Activated naive CD4-positive, alpha-beta T cell treated with anti-CD3 and anti-CD28 coated beads, Interleukin-2, amount 10 ng/mL, durations not matched to agents 7 days and 5 days (primary cell): Measurements from ENCODE around the gene FGFR1OP2.
"Not testable (repeated sequence)": the region's sequence is repeated elsewhere in the genome, so short reads cannot be mapped to it uniquely, and the experiment has no call there.

ENCODE experiments used
- CTCF ChIA-PET: fragments of 350-600 bp; sonication (Branson Sonifier 250); formaldehyde crosslinking; loops from one replicate; lab custom pipeline; 2021; ENCODE audit warnings: antibody characterized with exemption; lab: Charles Lee
- DNase-seq: peaks from one replicate; pipeline ENCODE4 v3.0.0-alpha.2; 2020
- H3K27ac Mint-ChIP-seq: one replicate; pipeline ENCODE4 v1.8.0; 2021; ENCODE audit warnings: mild to moderate bottlenecking, moderate library complexity, mixed read lengths
- H3K27me3 Mint-ChIP-seq: one replicate; pipeline ENCODE4 v1.8.0; 2021; ENCODE audit warnings: mild to moderate bottlenecking, mixed read lengths
- H3K36me3 Mint-ChIP-seq: one replicate; pipeline ENCODE4 v1.8.0; 2021; ENCODE audit warnings: mixed read lengths
- H3K4me1 Mint-ChIP-seq: one replicate; pipeline ENCODE4 v1.8.0; 2021; ENCODE audit warnings: mixed read lengths
- H3K4me3 Mint-ChIP-seq: one replicate; pipeline ENCODE4 v1.8.0; 2021; ENCODE audit warnings: mild to moderate bottlenecking, moderate library complexity, mixed read lengths
- H3K9me3 Mint-ChIP-seq: one replicate; pipeline ENCODE4 v1.8.0; 2021; ENCODE audit warnings: mixed read lengths

The FGFR1OP2 gene

DNA sequence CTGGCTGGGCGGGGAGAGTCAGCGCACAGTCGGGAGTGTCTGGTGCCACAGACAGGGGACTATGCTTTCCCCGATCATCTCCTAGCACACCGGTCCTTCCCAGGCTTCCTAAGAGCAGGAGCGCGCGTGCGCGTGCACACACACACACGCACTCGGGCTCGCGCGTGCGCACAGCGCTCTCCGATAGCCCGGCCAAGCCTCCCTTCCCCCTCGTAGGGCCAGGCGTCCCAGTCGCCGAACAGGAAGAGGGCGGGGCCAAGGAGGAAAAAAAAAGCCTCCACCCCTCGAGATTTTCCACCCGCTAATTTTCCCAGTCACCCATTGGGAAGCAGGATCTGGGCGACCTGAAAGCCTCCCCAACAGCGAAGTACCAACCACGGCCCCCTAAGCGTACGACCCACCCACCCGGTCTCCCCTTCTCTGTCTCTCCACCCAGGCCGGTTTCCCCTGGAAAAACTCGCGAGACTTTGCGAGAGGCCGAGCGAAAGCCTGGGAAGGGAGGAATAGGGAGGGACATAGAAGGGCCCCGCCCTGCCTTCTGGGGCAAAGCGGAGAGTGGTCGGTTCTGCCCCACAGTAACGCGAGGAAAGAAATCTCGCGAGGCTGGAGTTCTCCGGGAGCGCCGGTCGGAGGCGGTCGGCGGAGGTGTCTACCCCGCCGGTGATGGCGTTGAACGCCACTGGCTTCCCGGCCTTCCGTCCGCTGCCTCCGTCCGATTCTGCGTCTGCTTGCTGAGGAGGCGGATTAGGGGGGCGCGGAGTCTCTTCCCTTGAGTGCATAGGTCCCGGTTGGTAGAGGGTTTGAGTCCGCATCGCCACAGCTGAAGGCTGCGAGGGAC is at the start of gene FGFR1OP2, which contains the start of gene INTS13:
Gene FGFR1OP2 (plus strand): TSS at position 608 of the 838 bp plus-strand sequence. CDS start 15,689 bp downstream, outside the sequence.
Gene INTS13 (minus strand): TSS at position 119 of the 838 bp plus-strand sequence. CDS start 1,178 bp downstream, outside the sequence.
- Mint-ChIP-seq H3K4me1 (peaks cover 53% of the 10 kb centered on the region), H3K4me3 (peak within 1 kb of the TSS; percentile 89), H3K36me3 (peaks cover 34% of the 10 kb centered on the region), H3K27ac (peak within 1 kb of the TSS; percentile 99), H3K27me3 (no peaks in the 10 kb centered on the region), H3K9me3 (no peaks in the 10 kb centered on the region)
- CTCF ChIA-PET, result interaction anchor here (0.6 to 1.2 kb wide), 3 partner anchors 53 to 108 kb away, joined by 3 read pairs; no protein-coding TSS in a partner anchor
- peak; percentile 99 for DNase-seq

DNA sequence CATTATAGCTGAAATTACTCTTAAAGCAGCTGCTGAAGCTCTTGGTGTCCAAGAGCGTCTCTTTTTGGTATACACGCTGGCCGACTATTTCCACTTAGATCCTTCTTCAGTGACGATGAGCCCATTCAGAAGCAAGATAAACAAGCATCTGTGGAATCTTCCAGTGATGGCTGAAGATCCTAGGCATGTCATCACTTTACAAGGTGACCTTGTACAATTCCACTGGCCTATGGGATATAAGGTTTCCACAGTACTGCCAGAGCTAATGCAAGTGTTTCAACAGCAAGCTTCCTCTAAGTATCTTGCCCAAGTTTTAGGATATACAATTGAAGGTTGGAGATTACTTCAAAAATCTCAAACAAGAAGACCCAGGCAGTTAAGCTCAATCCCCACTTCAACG is 47.5 kb upstream of the FGFR1OP2 start:
- Mint-ChIP-seq H3K36me3 (peaks cover 6% of the 10 kb centered on the region), H3K4me1 (no peaks in the 10 kb centered on the region), H3K27me3 (no peaks in the 10 kb centered on the region), H3K27ac (no peak overlapping the region), H3K4me3 (no peak overlapping the region), H3K9me3 (no peaks in the 10 kb centered on the region)
- DNase-seq, result no peak
- CTCF ChIA-PET, result interaction anchor here (0.9 to 1.3 kb wide), 3 partner anchors 9 to 123 kb away, joined by 3 to 4 read pairs (median 4); partner anchors contain the start of gene TM7SF3

DNA sequence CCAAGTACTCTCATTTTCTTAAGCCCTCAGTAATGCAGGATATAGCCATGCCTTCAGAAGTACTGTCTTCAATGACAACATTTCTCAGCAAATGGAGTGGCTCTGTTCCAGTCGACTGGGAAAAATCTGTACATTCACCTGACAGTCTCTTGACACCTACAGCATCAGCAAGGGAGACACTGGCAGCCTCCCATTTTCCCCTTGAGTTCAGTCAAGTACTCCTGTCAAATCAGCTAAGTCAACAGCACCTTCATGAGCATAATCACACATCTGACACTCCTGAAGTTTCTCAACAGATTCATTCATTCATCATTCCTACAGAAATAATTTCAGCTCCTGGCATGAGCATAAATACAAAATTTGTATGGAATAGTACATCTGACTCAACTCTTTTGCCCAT is 46.6 kb upstream of the FGFR1OP2 start:
- CTCF ChIA-PET, result no interaction called here
- Mint-ChIP-seq H3K4me1 (no peaks in the 10 kb centered on the region), H3K4me3 (no peak overlapping the region), H3K27me3 (no peaks in the 10 kb centered on the region), H3K9me3 (no peaks in the 10 kb centered on the region), H3K27ac (no peak overlapping the region), H3K36me3 (peaks cover 6% of the 10 kb centered on the region)
- DNase-seq, result no peak

DNA sequence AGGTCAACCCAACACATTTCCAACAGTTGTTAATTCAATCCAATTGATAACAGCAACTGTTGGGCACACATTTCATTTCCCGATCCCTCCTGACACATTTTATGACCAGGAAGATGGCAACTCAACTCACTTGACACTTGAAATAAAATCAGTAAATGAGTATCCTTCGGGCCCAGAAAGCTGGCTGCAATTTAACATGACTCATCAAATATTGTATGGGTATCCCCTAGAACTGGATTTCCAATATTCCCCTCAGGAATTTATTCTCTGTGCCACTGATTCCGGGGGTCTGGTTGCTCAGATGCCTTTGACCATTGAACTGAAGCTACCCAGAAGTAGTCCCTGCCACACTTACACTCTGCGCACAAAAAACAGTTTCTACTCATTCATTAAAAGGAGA is 42.6 kb upstream of the FGFR1OP2 start:
- Mint-ChIP-seq H3K36me3 (peaks cover 23% of the 10 kb centered on the region), H3K4me3 (no peak overlapping the region), H3K9me3 (no peaks in the 10 kb centered on the region), H3K4me1 (no peaks in the 10 kb centered on the region), H3K27ac (no peak overlapping the region), H3K27me3 (no peaks in the 10 kb centered on the region)
- DNase-seq, result no peak
- CTCF ChIA-PET, result interaction anchor here (3.0 kb wide), 1 partner anchor 10 kb away, joined by 9 read pairs; no protein-coding TSS in a partner anchor

DNA sequence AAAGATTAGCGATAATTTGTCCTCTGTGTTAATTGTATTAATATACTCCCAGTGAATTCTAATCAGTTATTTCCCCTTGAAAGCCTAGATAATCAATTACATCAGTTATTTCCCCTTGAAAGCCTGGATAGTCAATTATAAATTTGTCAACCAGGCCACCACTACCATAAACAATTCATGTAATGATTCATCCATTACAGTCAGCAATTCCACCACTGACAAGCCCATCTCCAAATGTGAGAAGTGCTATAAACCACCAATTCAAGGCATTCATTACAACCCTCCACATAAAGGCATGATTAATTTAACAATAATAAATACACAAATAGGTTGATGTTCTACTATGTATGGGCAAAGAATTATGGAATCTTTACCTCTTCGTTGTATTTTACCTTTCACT is 41.4 kb upstream of the FGFR1OP2 start:
- H3K27ac Mint-ChIP-seq, result no peak overlapping the region
- no peaks in the 10 kb centered on the region for H3K9me3 Mint-ChIP-seq
- no peaks in the 10 kb centered on the region for H3K27me3 Mint-ChIP-seq
- no peaks in the 10 kb centered on the region for H3K4me1 Mint-ChIP-seq
- peaks cover 35% of the 10 kb centered on the region for H3K36me3 Mint-ChIP-seq
- H3K4me3 Mint-ChIP-seq, result no peak overlapping the region
- CTCF ChIA-PET, result interaction anchor here (2.4 to 3.0 kb wide), 2 partner anchors 8 to 11 kb away, joined by 9 read pairs; no protein-coding TSS in a partner anchor
- no peak for DNase-seq

DNA sequence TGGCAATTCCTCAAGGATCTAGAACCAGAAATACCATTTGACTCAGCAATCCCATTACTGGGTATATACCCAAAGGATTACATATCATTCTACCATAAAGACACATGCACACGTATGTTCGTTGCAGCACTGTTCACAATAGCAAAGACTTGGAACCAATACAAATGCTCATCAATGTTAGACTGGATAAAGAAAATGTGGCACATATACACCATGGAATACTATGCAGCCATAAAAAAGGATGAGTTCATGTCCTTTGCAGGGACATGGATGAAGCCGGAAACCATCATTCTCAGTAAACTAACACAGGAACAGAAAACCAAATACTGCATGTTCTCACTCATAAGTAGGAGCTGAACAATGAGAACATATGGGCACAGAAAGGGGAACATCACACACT is 34.9 kb upstream of the FGFR1OP2 start:
- H3K4me1 Mint-ChIP-seq, H3K27ac Mint-ChIP-seq, H3K4me3 Mint-ChIP-seq, DNase-seq, H3K27me3 Mint-ChIP-seq: not testable (repeated sequence)
- CTCF ChIA-PET, result interaction anchor here (0.7 to 1.4 kb wide), 2 partner anchors 18 to 143 kb away, joined by 3 read pairs; no protein-coding TSS in a partner anchor
- Mint-ChIP-seq H3K9me3 (peaks cover 13% of the 10 kb centered on the region), H3K36me3 (peaks cover 78% of the 10 kb centered on the region)

DNA sequence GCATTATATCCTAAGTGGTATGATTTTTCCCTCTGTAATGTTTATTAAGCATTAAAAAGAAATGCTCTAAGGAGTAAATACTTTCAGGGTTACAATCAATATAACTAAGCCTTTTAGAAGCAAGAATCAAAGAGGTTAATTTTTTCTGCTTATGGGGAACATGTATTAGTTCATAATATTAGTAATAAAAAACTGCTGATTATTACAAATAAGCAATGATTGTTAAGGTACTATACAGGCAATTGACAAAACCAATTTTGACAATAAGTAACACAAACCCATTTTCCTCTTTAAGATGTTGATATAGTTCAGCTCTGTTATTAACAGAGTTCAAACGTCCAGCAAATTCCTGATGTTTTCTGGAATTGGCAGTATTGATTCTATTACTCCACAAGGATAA is 32.2 kb upstream of the FGFR1OP2 start:
- DNase-seq, result no peak
- Mint-ChIP-seq H3K9me3 (peaks cover 13% of the 10 kb centered on the region), H3K4me1 (peaks cover 5% of the 10 kb centered on the region), H3K27ac (no peak overlapping the region), H3K27me3 (no peaks in the 10 kb centered on the region), H3K36me3 (peaks cover 73% of the 10 kb centered on the region), H3K4me3 (no peak overlapping the region)
- CTCF ChIA-PET, result no interaction called here

DNA sequence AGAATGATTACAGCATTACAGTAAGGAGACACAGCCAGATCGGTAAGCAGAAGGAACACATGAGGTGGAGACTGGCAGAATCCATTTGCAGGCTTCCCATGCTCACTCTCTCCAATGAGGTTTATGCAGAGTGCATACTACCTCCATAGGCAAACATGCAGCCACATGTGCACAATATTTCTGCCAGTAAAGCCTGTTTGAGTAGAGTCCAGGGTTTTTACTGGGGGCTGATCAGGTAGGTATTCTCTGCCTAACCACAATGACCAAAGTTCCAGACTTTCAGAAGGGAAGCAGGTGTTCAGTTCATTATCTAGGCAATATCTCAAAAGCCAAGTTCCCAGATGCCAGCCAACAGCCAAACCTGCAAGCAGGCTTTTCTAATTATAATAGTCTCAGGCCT is 31.6 kb upstream of the FGFR1OP2 start:
- H3K27me3 Mint-ChIP-seq, result no peaks in the 10 kb centered on the region
- CTCF ChIA-PET, result no interaction called here
- no peak overlapping the region for H3K27ac Mint-ChIP-seq
- no peak overlapping the region for H3K4me3 Mint-ChIP-seq
- H3K36me3 Mint-ChIP-seq, result peaks cover 71% of the 10 kb centered on the region
- DNase-seq, result no peak
- peaks cover 5% of the 10 kb centered on the region for H3K4me1 Mint-ChIP-seq
- H3K9me3 Mint-ChIP-seq, result peaks cover 13% of the 10 kb centered on the region

DNA sequence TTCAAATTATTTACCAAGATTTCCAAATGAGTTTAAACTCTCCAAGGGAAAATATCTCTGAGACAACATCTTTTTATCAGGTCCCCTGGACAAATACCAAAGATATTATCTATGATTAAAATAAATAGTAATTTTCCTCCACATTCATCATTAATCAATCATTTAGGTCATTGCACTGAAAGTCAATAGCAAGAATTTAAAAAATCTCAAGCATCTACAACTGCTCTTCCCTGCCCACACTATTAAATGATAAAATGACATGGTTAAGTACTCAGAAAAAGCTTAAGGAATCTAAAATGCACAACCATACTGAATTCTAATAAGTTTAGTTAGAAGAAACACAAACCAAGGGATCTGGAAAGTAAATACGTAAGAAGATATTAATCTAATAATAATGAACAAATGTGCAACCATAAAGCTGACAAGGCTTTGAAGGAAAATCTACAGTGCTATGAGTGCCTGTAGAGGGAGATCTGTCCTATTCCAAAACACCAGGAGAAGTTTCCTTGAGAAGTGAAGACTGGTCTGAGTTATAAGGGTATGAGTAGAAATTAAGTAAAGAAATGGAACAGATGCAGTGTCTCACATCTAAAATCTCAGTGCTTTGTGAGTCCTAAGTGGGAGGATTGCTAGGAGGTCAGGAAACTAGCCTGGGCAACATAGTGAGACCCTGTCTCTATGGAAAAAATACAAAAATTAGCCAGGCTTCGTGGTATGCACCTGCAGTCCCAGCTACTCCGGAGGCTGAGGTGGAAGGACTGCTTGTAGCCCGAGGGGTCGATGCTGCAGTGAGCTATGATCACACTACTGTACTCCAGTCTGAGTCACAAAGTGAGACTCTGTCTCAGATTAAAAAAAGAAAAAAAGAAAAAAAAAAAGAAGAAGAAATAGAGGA is 19.7 kb upstream of the FGFR1OP2 start:
- Mint-ChIP-seq H3K36me3 (peaks cover 42% of the 10 kb centered on the region), H3K4me3 (no peak overlapping the region), H3K9me3 (no peaks in the 10 kb centered on the region), H3K27me3 (no peaks in the 10 kb centered on the region), H3K4me1 (no peaks in the 10 kb centered on the region), H3K27ac (no peak overlapping the region)
- no peak for DNase-seq
- CTCF ChIA-PET, result interaction anchor here (1.0 to 1.2 kb wide), 2 partner anchors 16 to 92 kb away, joined by 3 read pairs; no protein-coding TSS in a partner anchor

DNA sequence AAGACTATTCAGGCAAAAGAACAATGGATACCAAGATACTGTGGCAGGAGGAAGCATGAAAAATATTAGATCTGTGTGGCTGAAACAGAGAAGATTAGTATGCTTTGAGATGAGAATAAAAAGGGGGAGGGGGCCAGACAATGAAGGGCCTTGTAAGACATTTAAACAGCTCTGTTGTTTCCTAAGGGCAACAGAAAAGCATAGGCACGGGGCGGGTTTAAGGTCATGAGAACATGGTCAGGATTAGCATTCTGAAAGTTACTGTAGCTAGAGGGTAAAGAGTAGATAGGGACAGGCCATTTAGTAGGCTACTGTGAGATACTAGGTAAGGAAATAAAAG is 19.1 kb upstream of the FGFR1OP2 start:
- CTCF ChIA-PET, result interaction anchor here (1.0 to 1.2 kb wide), 2 partner anchors 17 to 91 kb away, joined by 3 read pairs; no protein-coding TSS in a partner anchor
- no peaks in the 10 kb centered on the region for H3K27me3 Mint-ChIP-seq
- no peak for DNase-seq
- no peak overlapping the region for H3K4me3 Mint-ChIP-seq
- peaks cover 42% of the 10 kb centered on the region for H3K36me3 Mint-ChIP-seq
- H3K4me1 Mint-ChIP-seq, result no peaks in the 10 kb centered on the region
- H3K27ac Mint-ChIP-seq, result no peak overlapping the region
- no peaks in the 10 kb centered on the region for H3K9me3 Mint-ChIP-seq

DNA sequence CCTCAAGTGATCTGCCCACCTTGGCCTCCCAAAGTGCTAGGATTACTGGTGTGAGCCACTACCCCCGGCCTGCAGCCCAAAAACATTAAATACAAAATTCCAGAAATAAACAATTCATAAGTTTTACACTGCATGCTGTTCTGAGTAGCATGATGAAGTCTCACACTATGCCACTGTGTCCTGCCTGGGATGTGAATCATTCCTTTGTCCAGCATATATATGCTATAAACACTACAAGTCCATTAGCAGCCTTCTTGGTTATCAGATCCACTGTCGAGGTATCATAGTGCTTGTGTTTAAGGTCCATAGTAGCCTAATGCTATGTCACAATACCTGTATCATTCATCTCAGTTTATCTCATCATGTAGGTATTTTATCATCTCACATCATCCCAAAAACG is 16.4 kb upstream of the FGFR1OP2 start:
- no peak for DNase-seq
- Mint-ChIP-seq H3K27me3 (no peaks in the 10 kb centered on the region), H3K4me3 (no peak overlapping the region), H3K9me3 (no peaks in the 10 kb centered on the region), H3K36me3 (peaks cover 38% of the 10 kb centered on the region), H3K4me1 (no peaks in the 10 kb centered on the region), H3K27ac (no peak overlapping the region)
- CTCF ChIA-PET, result no interaction called here

DNA sequence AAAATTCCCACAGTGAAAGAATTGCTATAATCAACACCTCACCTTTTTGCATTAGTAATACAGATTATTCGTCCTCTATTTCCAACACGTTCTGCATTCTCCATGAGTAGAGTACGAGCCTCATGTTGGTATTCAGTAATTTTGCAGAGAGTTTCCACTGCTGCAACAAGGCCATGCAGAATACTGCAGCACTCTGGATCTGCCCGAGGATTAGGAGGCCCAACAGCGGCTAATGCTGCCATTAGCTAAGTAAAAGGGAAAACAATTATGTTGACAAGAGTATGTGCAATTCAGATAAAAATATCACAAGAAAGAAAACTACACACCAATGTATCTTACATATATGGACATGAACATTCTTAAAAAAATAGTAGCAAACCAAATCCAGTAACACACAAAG is 9.6 kb upstream of the FGFR1OP2 start:
- no peak overlapping the region for H3K27ac Mint-ChIP-seq
- peaks cover 50% of the 10 kb centered on the region for H3K36me3 Mint-ChIP-seq
- CTCF ChIA-PET, result no interaction called here
- H3K27me3 Mint-ChIP-seq, result no peaks in the 10 kb centered on the region
- peaks cover 26% of the 10 kb centered on the region for H3K4me1 Mint-ChIP-seq
- no peak overlapping the region for H3K4me3 Mint-ChIP-seq
- DNase-seq, result no peak
- no peaks in the 10 kb centered on the region for H3K9me3 Mint-ChIP-seq

DNA sequence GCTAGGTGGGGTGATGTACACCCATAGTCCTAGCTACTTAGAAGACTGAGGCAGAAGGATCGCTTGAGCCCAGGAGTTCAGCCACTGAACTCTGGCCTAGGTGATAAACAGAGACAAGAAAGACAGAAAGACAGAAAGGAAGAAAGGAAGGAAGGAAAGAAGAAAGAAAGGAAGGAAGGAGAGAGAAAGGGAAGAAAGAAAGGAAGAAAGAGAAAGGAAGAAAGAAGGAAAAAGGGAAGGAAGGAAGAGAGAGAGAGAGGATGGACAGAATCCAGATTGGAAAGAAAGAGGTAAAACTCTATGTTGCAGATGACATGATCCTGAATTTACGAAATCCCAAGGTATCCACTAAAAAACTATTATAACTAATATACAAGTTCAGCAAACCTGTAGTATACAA is 8.7 kb upstream of the FGFR1OP2 start:
- Mint-ChIP-seq H3K36me3 (peaks cover 58% of the 10 kb centered on the region), H3K9me3 (no peaks in the 10 kb centered on the region), H3K4me3 (no peak overlapping the region), H3K27ac (no peak overlapping the region), H3K27me3 (no peaks in the 10 kb centered on the region), H3K4me1 (peaks cover 34% of the 10 kb centered on the region)
- CTCF ChIA-PET, result no interaction called here
- no peak for DNase-seq
